ENCODE measurements around the gene SPTBN1.

DNA sequence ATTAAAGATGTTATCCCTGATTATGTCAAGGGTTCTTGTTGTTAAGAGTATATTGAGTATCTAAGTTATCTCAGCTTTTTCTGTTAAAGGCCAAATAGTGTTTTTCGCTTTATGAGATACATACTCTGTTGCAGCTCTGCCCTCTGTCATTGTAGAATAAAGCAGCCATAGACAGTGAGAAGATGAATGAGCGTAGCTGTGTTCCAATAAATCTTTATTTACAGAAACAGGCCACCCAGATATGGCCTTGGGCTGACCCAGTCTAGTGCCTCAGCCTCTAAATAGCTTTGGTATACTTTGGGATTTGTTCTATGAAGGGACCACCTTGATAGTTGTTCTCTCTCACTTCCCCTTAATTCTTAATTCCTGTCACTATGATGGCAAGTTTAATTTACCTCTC is 194.5 kb downstream of the SPTBN1 start:
- no peak for TF ChIP-seq POLR2A (IDR thresholded peaks at IDR 0.05)
- TF ChIP-seq, protein P1, sequence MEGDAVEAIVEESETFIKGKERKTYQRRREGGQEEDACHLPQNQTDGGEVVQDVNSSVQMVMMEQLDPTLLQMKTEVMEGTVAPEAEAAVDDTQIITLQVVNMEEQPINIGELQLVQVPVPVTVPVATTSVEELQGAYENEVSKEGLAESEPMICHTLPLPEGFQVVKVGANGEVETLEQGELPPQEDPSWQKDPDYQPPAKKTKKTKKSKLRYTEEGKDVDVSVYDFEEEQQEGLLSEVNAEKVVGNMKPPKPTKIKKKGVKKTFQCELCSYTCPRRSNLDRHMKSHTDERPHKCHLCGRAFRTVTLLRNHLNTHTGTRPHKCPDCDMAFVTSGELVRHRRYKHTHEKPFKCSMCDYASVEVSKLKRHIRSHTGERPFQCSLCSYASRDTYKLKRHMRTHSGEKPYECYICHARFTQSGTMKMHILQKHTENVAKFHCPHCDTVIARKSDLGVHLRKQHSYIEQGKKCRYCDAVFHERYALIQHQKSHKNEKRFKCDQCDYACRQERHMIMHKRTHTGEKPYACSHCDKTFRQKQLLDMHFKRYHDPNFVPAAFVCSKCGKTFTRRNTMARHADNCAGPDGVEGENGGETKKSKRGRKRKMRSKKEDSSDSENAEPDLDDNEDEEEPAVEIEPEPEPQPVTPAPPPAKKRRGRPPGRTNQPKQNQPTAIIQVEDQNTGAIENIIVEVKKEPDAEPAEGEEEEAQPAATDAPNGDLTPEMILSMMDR (IDR thresholded peaks at IDR 0.05), result no peak
- TF ChIP-seq EP300 (IDR thresholded peaks at IDR 0.05), result no peak

Data from ovary (tissue), 3 donors.